Mesenchymal stem cell (in vitro differentiated cells and primary cell): Measurements from ENCODE around the gene RNF138.

Source experiments
- DNase-seq: peaks from one replicate; pipeline ENCODE4 v3.0.0-alpha.2; 2013
- H2AFZ ChIP-seq: one replicate; pipeline ENCODE4 v1.6.1; 2013; ENCODE audit warnings: low read depth, mild to moderate bottlenecking, control low read depth, inconsistent platforms, low read length, moderate library complexity
- H2AK5ac ChIP-seq: 2 replicates; pipeline ENCODE4 v1.6.1; 2013; ENCODE audit warnings: low read length, moderate library complexity, mild to moderate bottlenecking, inconsistent platforms; ENCODE audit not compliant: severe bottlenecking
- H2BK120ac ChIP-seq: one replicate; pipeline ENCODE4 v1.6.1; 2013; ENCODE audit warnings: low read depth, mild to moderate bottlenecking, inconsistent platforms, low read length, moderate library complexity
- H2BK12ac ChIP-seq, 2 experiments: one replicate each; pipeline ENCODE4 v1.6.1; 2013; ENCODE audit warnings: inconsistent platforms in 2 of 2, low read length in 2 of 2, mild to moderate bottlenecking in 2 of 2, moderate library complexity in 2 of 2, control low read depth in 1 of 2
- H2BK15ac ChIP-seq: one replicate; pipeline ENCODE4 v1.6.1; 2013; ENCODE audit warnings: mild to moderate bottlenecking, low read depth, inconsistent platforms; ENCODE audit not compliant: poor library complexity, severe bottlenecking
- H2BK5ac ChIP-seq: 2 replicates; pipeline ENCODE4 v1.6.1; 2013; ENCODE audit warnings: low read depth, mild to moderate bottlenecking, low read length, control low read depth, inconsistent platforms; ENCODE audit not compliant: poor library complexity, severe bottlenecking
- H3K14ac ChIP-seq, 2 experiments: one replicate each; pipeline ENCODE4 v1.6.1; 2013; ENCODE audit warnings: inconsistent platforms in 2 of 2, low read length in 2 of 2, control low read depth in 1 of 2, mild to moderate bottlenecking in 1 of 2, moderate library complexity in 1 of 2
- H3K18ac ChIP-seq, 2 experiments: one replicate each; pipeline ENCODE4 v1.6.1; 2013; ENCODE audit warnings: inconsistent platforms in 2 of 2, low read length in 2 of 2, control low read depth in 1 of 2, low read depth in 1 of 2, mild to moderate bottlenecking in 1 of 2
- H3K23ac ChIP-seq, 2 experiments: one replicate each; pipeline ENCODE4 v1.6.1; 2013; ENCODE audit warnings: inconsistent platforms in 2 of 2, low read length in 2 of 2, mild to moderate bottlenecking in 2 of 2, moderate library complexity in 2 of 2, control low read depth in 1 of 2
- H3K27ac ChIP-seq: 2 replicates; pipeline ENCODE4 v1.5.1; 2013; ENCODE audit warnings: mild to moderate bottlenecking, moderate library complexity, low read length, control low read depth, inconsistent platforms; ENCODE audit not compliant: poor library complexity, severe bottlenecking
- H3K27me3 ChIP-seq, 2 experiments: 2 replicates each; pipeline versions ENCODE4 v1.6.1 to v1.7.0; 2013; ENCODE audit warnings: low read length in 2 of 2, mild to moderate bottlenecking in 2 of 2, moderate library complexity in 2 of 2, control low read depth in 1 of 2, inconsistent platforms in 1 of 2; ENCODE audit not compliant: control insufficient read depth in 1 of 2, insufficient read depth in 1 of 2
- H3K36me3 ChIP-seq, 2 experiments: 2 replicates each; pipeline versions ENCODE4 v1.6.1 to v1.7.0; 2013; ENCODE audit warnings: low read length in 2 of 2, control low read depth in 1 of 2, inconsistent platforms in 1 of 2, low read depth in 1 of 2, mild to moderate bottlenecking in 1 of 2; ENCODE audit not compliant: insufficient read depth in 2 of 2, control insufficient read depth in 1 of 2
- H3K4ac ChIP-seq, 2 experiments: one replicate each; pipeline ENCODE4 v1.6.1; 2013; ENCODE audit warnings: inconsistent platforms in 2 of 2, low read length in 2 of 2, mild to moderate bottlenecking in 2 of 2, moderate library complexity in 2 of 2, control low read depth in 1 of 2, low read depth in 1 of 2
- H3K4me1 ChIP-seq: 2 replicates; pipeline ENCODE4 v1.6.1; 2013; ENCODE audit warnings: low read depth, low read length, control low read depth; ENCODE audit not compliant: control insufficient read depth, insufficient read depth
- H3K4me2 ChIP-seq: 2 replicates; pipeline ENCODE4 v1.6.1; 2013; ENCODE audit warnings: low read length, mild to moderate bottlenecking, inconsistent platforms; ENCODE audit not compliant: poor library complexity, severe bottlenecking
- H3K4me3 ChIP-seq, 2 experiments: 2 replicates each; pipeline versions ENCODE4 v1.5.1 to v1.7.0; 2013; ENCODE audit warnings: low read length in 2 of 2, mild to moderate bottlenecking in 2 of 2, control low read depth in 1 of 2, low read depth in 1 of 2; ENCODE audit not compliant: insufficient read depth in 1 of 2
- H3K79me1 ChIP-seq: replicated peaks from 2 replicates; pipeline ENCODE4 v1.6.1; 2013; ENCODE audit warnings: mild to moderate bottlenecking, control low read depth, low read length, inconsistent platforms; ENCODE audit not compliant: poor library complexity, severe bottlenecking
- H3K9ac ChIP-seq: 2 replicates; pipeline ENCODE4 v1.7.0; 2013; ENCODE audit warnings: mild to moderate bottlenecking, low read length, moderate library complexity
- H3K9me3 ChIP-seq: 2 replicates; pipeline ENCODE4 v1.7.0; 2013; ENCODE audit warnings: mild to moderate bottlenecking, low read length; ENCODE audit not compliant: control insufficient read depth
- H4K8ac ChIP-seq: one replicate; pipeline ENCODE4 v1.6.1; 2013; ENCODE audit warnings: inconsistent platforms, mild to moderate bottlenecking, low read length, moderate library complexity
- H4K91ac ChIP-seq: one replicate; pipeline ENCODE4 v1.6.1; 2013; ENCODE audit warnings: mild to moderate bottlenecking, low read length, inconsistent platforms
- WGBS: methylation state at CpG from one replicate; pipeline ENCODE4 v1.1.7; 2013; ENCODE audit warnings: mixed read lengths; 5-methylcytosine and 5-hydroxymethylcytosine counted together

RNF138 gene

DNA sequence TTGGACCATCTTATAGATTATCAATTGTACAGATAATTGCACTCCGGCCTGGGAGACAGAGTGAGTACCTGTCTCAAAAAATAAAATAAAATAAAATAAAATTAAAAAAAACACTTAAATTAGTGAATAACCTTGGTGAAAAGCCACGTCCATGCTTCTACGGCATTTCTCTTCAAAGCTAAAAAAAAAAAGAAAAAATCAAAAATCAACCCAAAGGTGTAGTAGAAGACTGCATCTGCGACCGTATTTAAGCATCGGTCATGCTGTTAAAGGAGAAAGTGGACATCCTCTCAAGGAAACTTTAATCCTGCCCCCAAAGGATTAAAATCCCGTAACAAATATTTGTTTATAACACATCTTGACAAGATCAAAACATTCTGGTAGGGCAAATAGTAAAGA is 350 bp upstream of the RNF138 start:
- H2AFZ ChIP-seq = no peak overlapping the region
- peaks cover 0 to 4% of the 10 kb centered on the region in 2 experiments for H3K36me3 ChIP-seq
- H3K4ac ChIP-seq = no peak overlapping the region
- H4K91ac ChIP-seq = no peak overlapping the region
- WGBS = 66% methylated on average over 5 of the region's 7 CpGs
- H3K4me3 ChIP-seq = peak overlapping the region; percentile 71 to 80
- H3K79me1 ChIP-seq = peaks cover 1% of the 10 kb centered on the region
- H2BK15ac ChIP-seq = no peak overlapping the region
- H2BK5ac ChIP-seq = no peak overlapping the region
- H3K9me3 ChIP-seq = no peaks in the 10 kb centered on the region
- H3K4me1 ChIP-seq = peaks cover 3% of the 10 kb centered on the region
- peak overlapping the region; percentile 94 for H3K9ac ChIP-seq
- peak overlapping the region; percentile 61 for H3K4me2 ChIP-seq
- no peak overlapping the region for H3K18ac ChIP-seq
- H3K23ac ChIP-seq = no peak overlapping the region
- H3K14ac ChIP-seq = no peak overlapping the region
- H2AK5ac ChIP-seq = no peak overlapping the region
- H2BK120ac ChIP-seq = no peak overlapping the region
- H2BK12ac ChIP-seq = no peak overlapping the region
- peak overlapping the region; percentile 2 for H3K27ac ChIP-seq
- no peaks in the 10 kb centered on the region for H3K27me3 ChIP-seq
- H4K8ac ChIP-seq = no peak overlapping the region
- DNase-seq = no peak

DNA sequence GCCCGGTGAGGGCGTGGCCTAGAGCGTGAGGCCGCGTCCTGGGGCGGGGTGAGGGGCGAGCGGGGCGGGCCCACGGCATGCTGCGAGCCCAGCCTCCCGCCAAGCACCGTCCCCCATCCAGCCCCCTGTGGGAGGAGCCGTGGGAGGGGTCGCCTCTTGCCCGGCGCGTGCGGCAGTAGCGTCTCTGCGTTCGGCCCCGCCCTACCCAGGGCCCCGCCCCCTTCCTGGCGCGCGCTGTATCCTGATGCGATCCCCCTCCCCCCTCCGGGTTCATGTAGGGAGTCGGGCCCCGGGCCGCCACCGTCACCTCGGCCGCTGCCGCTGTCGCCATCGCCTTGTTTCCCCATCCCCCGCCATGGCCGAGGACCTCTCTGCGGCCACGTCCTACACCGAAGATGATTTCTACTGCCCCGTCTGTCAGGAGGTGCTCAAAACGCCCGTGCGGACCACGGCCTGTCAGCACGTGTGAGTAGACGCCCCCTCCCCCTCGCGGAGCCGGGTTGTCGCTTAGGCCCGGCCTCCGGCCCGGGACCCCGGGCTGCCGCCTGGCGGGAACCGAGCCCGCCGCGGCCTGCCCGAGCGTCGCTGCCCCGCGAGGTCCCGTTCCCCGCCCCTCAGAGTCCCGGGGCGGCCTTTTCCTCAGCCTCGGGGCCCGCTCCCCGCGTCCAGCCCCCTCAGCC is 888 bp downstream of the RNF138 start:
- peak overlapping the region; percentile 58 for H4K8ac ChIP-seq
- no peaks in the 10 kb centered on the region for H3K27me3 ChIP-seq
- H3K27ac ChIP-seq = peak overlapping the region; percentile 79
- peak overlapping the region in 1 of 2 experiments; percentile 87 for H3K14ac ChIP-seq
- H3K4ac ChIP-seq = peak overlapping the region; percentile 31 to 97
- WGBS = under 1% methylated on average over 64 of the region's 77 CpGs
- H2BK12ac ChIP-seq = peak overlapping the region; percentile 37 to 85
- H3K4me1 ChIP-seq = peaks cover 5% of the 10 kb centered on the region
- H3K36me3 ChIP-seq = peaks cover 0 to 4% of the 10 kb centered on the region in 2 experiments
- H3K9me3 ChIP-seq = no peaks in the 10 kb centered on the region
- peak overlapping the region; percentile 6 for H2BK120ac ChIP-seq
- peak overlapping the region; percentile 75 for H2BK15ac ChIP-seq
- peak overlapping the region in 1 of 2 experiments; percentile 81 for H3K23ac ChIP-seq
- H3K9ac ChIP-seq = peak overlapping the region; percentile 94
- H4K91ac ChIP-seq = peak overlapping the region; percentile 85
- H3K18ac ChIP-seq = peak overlapping the region; percentile 92 to 96
- no peak overlapping the region for H2AK5ac ChIP-seq
- peak overlapping the region; percentile 81 for H3K4me2 ChIP-seq
- H2BK5ac ChIP-seq = peak overlapping the region; percentile 89
- DNase-seq = peak; percentile 97
- peak overlapping the region; percentile 98 for H2AFZ ChIP-seq
- H3K4me3 ChIP-seq = peak overlapping the region; percentile 84 to 99
- H3K79me1 ChIP-seq = peaks cover 1% of the 10 kb centered on the region

DNA sequence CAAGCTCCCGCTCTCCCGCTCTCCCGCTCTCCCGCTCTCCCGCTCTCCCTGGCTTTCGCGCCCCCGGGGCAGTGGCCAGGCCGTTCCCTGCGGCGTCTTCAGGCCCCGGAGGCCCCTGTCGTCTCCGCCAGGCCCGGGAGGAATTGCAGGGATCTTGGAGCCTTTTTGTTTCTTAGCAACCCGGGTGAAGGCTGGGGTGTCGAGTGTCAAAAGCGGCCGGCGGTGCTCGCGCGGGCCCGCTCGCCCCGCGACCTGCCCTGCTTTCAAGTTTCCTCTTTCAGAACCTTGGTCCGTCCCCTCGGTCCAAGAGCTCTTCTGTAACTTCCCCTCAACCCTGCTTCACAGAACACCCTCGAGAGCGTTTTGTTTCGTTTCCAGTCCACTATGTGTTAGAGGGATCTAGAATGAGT is 1.4 kb downstream of the RNF138 start:
- Histone ChIP-seq H2BK15ac (peak overlapping the region; percentile 75), H3K27ac (peak overlapping the region; percentile 46), H3K14ac (no peak overlapping the region), H3K4me1 (peaks cover 5% of the 10 kb centered on the region), H3K79me1 (peaks cover 1% of the 10 kb centered on the region), H4K91ac (no peak overlapping the region), H2BK12ac (no peak overlapping the region), H3K27me3 (no peaks in the 10 kb centered on the region), H3K9ac (peak overlapping the region; percentile 92), H2BK120ac (peak overlapping the region; percentile 6), H2AFZ (peak overlapping the region; percentile 98), H2AK5ac (no peak overlapping the region), H3K9me3 (no peaks in the 10 kb centered on the region), H3K4me3 (peak overlapping the region; percentile 84 to 99), H3K36me3 (peaks cover 0 to 4% of the 10 kb centered on the region in 2 experiments), H3K4me2 (peak overlapping the region; percentile 81), H3K18ac (peak overlapping the region; percentile 80 to 92), H3K4ac (peak overlapping the region in 1 of 2 experiments; percentile 97), H3K23ac (peak overlapping the region in 1 of 2 experiments; percentile 81), H2BK5ac (peak overlapping the region; percentile 79), H4K8ac (no peak overlapping the region)
- under 1% methylated on average over 26 of the region's 32 CpGs for WGBS
- peak; percentile 78 for DNase-seq

DNA sequence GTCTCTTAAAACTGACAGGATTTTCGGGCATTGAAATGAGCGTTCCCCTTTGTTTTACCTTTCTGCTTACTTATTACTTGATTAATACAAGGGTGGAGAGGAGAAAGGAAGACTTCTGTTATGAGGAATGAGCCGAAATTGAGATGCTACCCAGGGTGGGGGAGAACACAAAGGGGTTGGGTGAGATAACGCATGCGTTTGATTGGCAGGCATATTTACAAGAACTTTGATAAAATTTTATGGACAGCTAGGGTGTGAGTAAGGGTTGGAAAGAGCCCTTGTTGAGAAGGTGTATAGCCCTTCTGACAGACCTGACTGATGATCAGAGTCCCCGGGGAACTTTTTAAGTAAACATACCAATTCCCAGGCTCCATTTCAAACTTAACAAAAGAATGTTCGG is 1.8 kb downstream of the RNF138 start:
- Histone ChIP-seq H2AK5ac (no peak overlapping the region), H2AFZ (no peak overlapping the region), H3K4me1 (peaks cover 5% of the 10 kb centered on the region), H3K23ac (no peak overlapping the region), H3K14ac (no peak overlapping the region), H3K4me3 (peak overlapping the region in 1 of 2 experiments; percentile 84), H3K18ac (no peak overlapping the region), H3K27me3 (no peaks in the 10 kb centered on the region), H2BK120ac (no peak overlapping the region), H2BK12ac (no peak overlapping the region), H2BK5ac (no peak overlapping the region), H3K4ac (no peak overlapping the region), H3K9me3 (no peaks in the 10 kb centered on the region), H3K4me2 (peak overlapping the region; percentile 81), H2BK15ac (no peak overlapping the region), H3K36me3 (peaks cover 0 to 4% of the 10 kb centered on the region in 2 experiments), H4K8ac (no peak overlapping the region), H3K79me1 (peaks cover 1% of the 10 kb centered on the region), H4K91ac (no peak overlapping the region), H3K9ac (peak overlapping the region; percentile 92), H3K27ac (peak overlapping the region; percentile 46)
- 10% methylated on average over 3 of the region's 7 CpGs for WGBS
- no peak for DNase-seq
